PC-3 (cell line): ENCODE results near the gene MRPL47.

Experiments used
- EZH2 ChIP-seq: fragments of 300-600 bp; sonication (generic); IDR thresholded peaks from one replicate; pipeline ENCODE4 v1.6.1; 2017; ENCODE audit warnings: antibody characterized with exemption, mild to moderate bottlenecking, low read length; ENCODE audit not compliant: unreplicated experiment
- EZH2phosphoT487 ChIP-seq: fragments of 300-600 bp; sonication (generic); IDR thresholded peaks from 2 replicates; pipeline ENCODE4 v1.6.1; 2018; ENCODE audit warnings: mild to moderate bottlenecking, antibody characterized with exemption, low read length, borderline replicate concordance
- TF ChIP-seq, protein P1 (sequence below): fragments of 300-600 bp; sonication (generic); conservative IDR thresholded peaks from 2 replicates; pipeline ENCODE4 v1.5.1; 2017; ENCODE audit warnings: antibody characterized with exemption, low read depth, mild to moderate bottlenecking, low read length

DNA sequence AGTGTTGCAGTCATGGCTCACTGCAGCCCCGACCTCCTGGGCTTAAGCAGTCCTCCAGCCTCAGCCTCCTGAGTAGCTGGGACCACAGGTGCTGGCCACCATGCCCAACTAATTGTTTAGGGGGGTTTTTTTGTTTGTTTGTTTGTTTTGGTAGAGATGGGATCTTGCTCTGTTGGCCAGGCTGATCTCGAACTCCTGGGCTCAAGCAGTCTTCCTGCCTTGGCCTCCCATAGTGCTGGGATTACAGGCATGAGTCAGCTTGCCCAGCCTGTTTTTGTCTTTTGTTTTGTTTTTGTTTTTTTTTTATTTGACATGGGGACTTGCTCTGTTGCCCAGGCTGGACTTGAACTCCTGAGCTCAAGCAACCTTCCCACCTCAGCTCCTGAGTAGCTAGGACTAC, 17.6 kb upstream of the MRPL47 start:
- TF ChIP-seq EZH2 = no peak
- TF ChIP-seq, protein P1, sequence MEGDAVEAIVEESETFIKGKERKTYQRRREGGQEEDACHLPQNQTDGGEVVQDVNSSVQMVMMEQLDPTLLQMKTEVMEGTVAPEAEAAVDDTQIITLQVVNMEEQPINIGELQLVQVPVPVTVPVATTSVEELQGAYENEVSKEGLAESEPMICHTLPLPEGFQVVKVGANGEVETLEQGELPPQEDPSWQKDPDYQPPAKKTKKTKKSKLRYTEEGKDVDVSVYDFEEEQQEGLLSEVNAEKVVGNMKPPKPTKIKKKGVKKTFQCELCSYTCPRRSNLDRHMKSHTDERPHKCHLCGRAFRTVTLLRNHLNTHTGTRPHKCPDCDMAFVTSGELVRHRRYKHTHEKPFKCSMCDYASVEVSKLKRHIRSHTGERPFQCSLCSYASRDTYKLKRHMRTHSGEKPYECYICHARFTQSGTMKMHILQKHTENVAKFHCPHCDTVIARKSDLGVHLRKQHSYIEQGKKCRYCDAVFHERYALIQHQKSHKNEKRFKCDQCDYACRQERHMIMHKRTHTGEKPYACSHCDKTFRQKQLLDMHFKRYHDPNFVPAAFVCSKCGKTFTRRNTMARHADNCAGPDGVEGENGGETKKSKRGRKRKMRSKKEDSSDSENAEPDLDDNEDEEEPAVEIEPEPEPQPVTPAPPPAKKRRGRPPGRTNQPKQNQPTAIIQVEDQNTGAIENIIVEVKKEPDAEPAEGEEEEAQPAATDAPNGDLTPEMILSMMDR = no peak
- no peak for TF ChIP-seq EZH2phosphoT487
